Activated T-cell treated with anti-CD3 and anti-CD28 coated beads for 48 hours (primary cell): Measurements from ENCODE around the gene C16orf82.
"Not testable (repeated sequence)": the region's sequence is repeated elsewhere in the genome, so short reads cannot be mapped to it uniquely, and the experiment has no call there.

Source experiments
- DNase-seq: peaks from one replicate; pipeline ENCODE4 v3.0.0-alpha.2; 2020; ENCODE audit warnings: low read depth

C16orf82 gene

DNA sequence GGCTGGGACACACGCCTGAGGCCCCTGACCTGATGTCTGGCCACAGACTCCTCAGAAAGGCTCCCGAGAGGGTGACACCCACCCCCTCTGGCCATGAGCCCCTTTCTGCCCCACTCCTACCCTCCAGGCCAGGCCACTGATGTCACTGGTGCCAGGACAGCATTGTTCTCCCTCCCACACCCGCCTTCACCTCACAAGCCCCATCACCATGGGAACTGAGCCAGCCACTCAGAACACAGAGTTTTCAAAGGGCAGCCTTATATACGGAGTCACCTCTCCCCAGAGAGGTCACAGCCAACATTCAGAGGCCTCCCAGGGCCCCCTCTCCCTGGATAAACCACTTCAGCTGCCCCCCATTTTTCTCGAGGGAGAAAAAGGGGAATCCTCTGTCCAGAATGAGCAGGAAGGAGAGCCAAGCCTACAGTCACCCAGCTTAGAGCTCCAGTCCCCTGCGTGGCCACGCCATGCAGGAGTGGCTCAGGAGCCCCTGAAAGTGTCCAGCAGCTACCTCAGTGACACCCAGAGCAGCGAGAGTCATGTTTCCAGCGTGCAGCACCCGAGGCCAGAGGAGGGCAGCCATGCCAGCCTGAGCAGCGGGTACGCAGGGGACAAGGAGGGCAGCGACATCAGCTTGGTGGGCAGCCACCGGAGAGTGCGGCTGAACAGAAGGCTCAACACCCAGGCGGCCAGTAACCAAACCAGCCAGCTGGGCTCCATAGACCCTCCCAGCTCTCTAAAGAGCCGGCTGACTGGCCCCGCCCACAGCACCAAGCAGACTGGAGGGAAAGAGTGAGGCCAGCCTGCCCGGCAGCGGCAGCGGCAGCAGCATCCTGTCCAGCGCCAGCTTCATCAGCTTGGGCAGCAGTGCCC is at the start of gene C16orf82:
Gene C16orf82 (plus strand): TSS at position 260 of the 870 bp plus-strand sequence.
- DNase-seq, result no peak

DNA sequence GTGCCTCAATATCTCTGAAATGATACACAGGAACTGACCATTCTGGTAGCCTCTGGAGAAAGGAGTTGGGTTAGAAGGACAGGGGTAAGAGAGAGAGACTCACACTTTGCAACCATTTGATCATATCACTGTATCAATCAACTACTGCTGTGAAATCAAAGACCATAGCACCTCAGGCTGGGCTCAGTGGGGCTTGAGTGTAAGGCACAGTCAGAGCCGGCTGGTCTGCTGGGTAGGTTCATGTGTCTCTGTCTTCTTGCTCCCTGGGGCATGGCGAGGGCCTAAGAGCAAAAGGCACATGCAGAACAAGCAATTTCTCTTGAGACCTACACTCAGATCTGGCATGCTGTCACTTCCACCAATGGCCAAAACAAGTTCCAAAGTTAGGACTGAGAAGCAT is 46.7 kb upstream of the C16orf82 start:
- no peak for DNase-seq

DNA sequence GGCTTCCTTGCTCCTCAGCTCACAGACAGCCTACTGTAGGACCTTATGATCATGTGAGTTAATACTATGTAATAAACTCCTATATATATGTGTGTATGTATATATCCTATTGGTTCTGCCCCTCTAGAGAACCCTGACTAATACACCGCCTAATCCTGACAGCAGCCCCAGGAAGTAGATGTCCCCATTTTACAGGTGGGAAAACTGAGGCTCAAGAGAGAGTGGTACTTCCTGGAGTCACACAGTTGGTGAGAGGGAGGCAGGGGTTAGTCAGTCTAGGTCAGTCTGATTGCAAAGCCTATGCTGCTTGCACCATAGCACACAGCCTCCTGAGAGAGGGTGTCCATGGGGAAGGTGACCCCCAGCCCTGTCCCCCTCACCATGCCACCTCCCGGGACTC is 42.7 kb upstream of the C16orf82 start:
- DNase-seq, result no peak

DNA sequence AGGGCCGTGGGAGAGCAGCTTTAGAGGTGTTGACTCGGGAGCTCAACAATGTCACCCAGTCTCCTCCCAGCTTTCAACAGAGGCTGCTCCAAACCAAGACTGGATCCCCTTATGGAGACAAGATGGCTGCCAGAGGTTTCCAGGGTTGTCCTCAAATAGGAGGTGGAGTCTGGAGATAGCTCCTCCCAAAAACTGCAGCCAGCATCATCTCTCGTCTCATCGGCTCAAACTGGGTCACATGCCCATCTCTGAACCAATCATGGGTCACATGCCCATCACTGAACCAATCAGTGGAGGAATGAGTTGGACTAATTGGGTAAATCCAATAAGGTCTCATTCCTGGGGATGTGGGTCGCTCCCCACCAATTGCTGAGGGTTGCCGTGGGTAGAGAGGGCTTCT is 41.1 kb upstream of the C16orf82 start:
- no peak for DNase-seq

DNA sequence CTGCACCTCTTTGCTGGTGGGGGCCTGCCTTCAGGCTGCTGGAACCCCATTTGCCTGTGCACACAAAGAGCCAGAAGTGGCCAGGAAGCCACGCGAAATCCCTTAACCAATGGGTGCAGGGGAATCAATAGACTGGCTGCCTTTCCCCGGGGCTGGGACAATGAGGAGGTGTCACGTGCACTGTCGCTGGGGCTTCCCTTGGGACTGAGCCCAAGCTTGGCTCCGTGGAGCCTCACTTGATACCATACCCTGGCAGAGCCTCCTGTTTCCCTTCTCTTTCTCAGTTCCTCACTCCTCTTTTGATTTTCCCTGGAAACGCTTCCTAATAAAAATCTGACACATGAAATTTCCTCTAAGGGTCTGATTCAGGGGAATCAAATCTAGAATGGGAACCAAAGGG is 38.8 kb upstream of the C16orf82 start:
- no peak for DNase-seq

DNA sequence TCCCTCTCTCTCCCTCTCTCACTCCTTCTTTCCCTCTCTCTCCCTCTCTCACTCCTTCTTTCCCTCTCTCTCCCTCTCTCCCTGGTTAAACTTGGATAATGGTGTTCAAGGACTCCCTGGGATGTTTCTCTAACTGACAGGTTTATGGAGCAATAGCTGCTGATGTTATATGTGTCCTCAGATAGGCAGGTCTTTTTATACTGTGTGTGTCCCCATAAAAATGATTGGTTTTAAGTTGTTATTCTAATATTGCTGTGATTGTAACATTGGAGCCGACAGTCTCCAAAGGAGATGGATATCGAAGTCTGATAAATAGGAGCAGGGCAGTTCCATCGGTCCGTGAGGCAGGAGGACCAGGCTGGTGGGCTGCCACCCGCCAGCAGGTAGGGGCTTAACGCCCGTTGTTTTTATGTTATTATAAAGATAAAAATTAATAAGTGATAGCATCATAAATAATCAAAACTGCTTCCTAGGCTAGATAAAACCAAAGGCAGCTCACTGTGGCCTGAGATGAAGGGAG is 38.1 kb upstream of the C16orf82 start:
- no peak for DNase-seq

DNA sequence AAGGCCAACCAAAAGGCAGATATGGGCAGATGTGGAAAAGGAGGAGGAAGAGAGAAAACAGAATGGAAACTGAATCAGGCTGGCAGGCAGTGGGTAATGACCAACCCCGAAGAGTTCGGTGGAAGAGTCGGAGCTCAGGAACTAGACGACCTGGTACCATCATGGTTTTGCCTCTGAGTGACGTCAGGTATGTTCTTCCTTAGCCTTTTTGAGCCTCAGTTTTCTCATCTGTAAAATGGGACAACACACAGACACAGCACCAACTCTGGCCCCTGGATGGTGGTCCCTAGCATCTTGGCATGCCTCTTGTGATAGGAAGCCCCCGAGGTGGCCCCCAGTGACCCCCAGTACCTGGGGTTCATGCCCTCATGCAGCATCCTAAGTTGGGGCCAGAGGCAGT is 37.2 kb upstream of the C16orf82 start:
- no peak for DNase-seq

DNA sequence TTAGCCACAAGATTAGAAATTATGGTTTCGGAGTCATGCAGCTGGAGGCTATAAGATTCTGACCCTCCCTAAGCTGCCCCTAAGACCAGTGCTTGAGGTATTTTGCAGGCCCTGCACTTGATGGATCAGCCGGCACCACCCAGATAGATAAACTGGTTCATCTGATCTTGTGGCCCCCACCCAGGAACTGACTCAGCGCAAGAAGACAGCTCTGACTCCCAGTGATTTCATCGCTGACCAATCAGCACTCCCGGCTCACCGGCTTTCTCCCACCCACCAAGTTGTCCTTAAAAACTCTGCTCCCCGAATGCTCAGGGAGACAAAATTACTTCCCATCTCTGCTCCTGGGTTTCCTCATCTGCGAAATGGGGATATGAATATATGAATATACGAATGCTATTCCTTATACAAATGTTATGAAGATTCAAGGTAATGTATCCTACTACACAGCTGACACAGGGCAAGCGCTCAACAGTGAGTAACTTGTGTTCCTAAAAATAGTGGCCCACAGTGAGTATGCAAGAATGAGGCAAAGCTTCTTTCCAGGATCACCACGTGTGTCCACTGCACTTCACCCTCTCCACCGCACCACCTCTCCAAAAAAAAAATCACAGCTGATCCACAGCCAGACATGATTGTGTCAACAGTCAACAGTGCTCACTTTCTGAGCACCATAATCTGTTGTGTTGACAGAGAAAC is 33.3 kb upstream of the C16orf82 start:
- no peak for DNase-seq

DNA sequence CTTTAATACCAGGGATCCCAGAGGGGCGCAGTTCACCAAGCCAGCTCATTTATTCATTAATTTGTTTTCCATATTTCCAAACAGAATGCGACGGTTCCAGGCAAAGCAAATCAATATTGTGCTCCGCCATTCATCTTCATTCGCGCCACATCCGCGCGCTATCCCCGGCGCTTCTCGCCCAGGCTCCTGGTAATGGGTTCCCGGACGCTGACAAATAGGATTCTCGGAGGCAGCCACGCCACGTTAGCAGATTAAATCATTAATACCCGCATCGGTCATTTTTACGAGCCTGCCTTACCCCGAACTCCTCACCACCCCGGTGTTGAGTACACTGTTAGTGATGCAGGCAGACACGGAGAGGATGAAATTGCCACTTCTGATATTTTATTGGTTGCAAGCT is 26.0 kb upstream of the C16orf82 start:
- no peak for DNase-seq

DNA sequence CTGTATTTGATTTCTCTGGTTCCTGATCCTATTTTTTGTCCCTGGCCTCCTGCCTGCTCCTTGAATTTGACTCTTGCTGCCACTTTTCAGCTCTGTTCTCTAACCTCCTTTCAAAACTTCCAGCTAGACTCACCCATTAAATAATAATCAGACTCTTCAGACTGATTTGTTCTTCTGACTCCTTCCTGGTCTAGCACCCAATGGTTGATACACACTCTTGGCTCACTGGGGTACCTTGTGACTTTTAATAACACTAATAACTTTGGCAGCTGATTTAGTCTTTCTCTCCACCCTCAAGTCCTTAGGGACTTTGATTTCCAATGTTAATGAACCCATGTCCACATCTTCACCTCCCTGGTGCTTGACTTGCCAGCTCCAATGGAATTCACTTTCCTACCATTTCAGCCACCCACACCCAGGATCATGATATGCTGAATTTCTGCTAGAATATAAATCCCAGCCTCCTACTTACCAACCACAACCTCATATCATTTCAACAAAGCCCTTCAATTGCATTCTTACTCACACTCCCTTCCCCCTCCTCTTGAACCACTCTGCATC is 19.7 kb upstream of the C16orf82 start:
- DNase-seq, result no peak

DNA sequence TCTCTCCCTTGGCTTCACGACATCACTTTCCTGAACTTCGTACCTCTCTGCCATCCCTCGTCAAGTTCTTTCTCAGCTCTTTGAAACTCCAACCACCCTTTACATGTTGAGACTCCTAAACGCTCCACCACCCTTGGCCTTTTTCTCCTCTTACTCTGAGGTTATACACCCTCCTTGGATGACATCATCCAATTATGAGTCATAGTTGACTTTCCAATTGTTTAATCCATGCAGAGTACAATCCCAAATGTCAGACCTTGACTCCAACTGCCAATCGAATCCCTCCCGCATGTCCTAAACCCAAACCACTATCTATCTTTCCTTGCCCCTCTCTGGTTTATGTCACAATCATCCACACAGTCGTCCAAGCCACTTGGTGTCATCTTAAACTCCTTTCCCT is 18.4 kb upstream of the C16orf82 start:
- no peak for DNase-seq

DNA sequence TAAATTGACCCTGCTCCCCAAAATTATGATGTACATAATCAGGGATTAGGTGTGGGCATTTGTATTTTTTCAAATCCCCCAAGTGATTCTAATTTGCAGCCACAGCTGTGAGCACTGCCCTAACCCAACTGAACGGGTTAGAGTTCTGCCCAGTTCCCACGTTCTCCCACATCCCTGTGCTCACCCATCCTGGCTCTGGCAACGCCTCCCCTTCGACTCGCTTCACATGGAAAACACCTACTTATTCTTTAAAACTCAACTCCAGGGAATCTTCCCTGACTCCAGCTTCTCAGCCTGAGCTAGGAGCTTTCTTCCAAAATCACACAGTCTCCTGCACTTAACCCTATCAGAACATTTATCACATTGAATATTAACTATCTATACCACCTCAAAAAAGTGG is 17.6 kb upstream of the C16orf82 start:
- no peak for DNase-seq

DNA sequence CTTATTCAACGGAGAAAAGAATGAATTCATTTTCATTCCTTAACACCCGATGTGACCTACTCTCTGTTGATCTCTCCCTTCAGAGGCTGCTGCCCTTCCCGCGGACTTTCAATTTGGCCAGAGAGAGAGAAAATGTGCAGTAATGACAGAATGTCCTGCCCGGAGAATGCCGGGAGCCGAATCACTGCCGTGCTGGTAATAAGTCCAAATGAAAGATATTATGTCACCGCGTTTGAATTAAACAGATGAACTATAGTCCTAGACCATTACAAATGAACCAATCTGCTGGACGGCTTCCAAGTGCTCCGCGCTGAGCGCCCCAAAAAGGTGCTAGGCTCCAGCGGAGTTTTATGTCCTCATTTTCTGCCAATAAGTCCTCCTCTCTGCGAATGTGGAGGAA is 14.7 kb upstream of the C16orf82 start:
- no peak for DNase-seq

DNA sequence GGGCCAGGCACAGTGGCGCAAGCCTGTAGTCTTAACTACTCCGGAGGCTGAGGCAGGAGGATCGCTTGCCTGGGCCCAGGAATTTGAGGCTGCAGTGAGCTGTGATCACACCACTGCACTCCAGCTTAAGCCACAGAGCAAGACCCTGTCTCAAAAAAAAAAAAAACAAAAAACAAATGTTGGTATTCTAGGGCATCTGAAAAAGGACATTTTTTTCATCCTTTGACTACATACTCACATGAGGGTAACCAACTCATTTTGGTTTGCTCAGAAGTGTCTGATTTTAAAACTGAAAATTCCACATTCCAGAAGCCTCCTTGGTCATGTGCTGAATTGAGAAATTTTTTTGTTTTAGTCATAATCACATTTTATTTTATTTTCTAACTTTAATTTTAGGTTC is 12.7 kb upstream of the C16orf82 start:
- DNase-seq, result no peak

DNA sequence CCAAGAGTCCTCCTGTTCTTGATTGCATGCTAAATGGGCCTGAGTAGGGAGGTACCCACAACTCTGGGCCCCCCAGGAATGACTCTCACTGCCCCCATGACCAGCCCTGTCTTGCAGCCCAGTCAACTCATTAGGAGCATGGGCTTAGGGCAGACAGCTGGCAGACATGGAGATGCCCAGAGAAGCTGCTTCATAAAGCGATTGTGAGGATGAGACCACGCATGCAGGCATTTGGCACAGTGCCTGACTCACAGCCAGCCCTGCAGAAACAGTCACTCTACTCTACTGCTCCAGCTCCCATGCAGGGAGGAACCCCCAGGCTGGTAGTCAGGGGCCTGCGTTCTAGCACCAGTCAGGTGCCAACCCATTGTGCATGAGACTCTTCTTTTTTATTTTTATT is 8.4 kb upstream of the C16orf82 start:
- DNase-seq, result no peak

DNA sequence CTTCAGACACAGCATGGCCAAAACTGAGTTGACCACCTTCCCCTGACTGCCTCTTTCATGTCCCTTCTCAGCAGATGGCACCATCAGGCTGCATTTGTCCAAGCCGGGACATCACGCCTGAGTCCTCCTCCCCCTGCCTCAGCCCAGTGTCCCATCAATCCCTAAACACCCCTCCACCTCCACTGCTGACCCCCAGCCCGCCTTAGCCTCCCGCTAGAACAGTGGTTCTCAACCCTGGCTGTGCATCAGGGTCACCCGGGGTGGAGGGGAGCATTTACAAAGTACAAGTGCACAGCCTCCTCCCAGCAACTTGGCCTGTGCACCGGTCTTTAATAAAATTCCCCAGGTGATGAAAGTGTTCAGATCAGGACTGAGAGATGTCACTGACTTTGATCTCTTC is 4.0 kb downstream of the C16orf82 start:
- no peak for DNase-seq

DNA sequence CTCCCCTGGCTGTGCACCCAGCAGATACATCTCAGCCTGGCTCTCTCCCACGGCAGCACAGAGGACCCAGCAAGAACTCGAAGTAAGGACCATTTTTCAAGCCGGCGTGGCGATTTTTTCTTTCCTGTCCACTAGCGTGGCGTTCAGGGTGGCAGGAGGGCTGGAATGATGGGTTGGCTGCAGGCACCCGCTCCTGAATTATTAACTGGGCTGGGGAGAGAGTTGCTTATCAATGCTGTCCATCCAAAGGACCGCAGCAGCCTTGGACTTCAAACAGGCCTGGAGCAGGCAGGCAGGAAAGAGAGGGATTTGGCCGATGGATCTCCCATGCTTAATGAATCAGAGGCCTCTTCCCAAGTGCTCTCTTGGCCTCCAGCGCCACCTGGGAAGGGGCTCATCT is 7.0 kb downstream of the C16orf82 start:
- DNase-seq, result no peak

DNA sequence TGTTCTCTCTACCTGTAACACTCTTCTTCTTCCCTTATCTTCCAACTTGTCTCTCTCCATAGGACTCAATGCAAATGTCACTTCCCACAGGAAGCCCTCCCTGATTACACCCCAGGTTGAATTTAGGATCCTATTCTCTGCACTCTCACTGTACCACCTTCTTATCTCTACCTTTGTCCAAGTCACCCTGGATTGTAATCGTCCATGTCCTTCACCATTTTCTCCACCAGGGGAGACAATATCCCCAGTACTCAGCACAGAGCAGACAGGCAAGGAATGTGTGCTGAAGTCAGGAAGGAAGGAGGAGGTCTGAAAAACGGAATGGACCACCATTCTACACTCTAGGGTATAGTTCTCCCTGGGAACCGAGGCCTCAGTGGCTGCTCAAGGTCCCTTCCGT is 14.2 kb downstream of the C16orf82 start:
- DNase-seq, result no peak

DNA sequence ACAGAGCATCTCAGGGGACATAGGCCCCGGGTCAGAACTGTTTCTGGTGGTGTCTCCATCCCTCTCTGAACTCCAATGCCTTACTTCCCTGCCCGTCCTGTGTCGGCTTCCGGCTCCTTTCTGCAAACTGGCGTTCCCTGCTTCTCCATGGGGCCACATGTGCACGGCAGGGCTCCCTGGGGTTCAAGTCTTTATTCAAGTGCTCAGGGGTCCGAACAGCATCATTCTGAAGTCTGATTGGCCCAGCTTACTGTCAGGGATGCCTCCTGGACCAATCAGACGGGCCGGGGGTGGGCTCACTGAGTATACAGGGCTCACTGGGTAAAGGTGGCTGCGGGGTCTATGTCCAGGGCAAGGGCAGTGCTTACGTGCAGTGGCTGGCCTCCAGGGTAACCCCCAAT is 17.1 kb downstream of the C16orf82 start:
- no peak for DNase-seq

DNA sequence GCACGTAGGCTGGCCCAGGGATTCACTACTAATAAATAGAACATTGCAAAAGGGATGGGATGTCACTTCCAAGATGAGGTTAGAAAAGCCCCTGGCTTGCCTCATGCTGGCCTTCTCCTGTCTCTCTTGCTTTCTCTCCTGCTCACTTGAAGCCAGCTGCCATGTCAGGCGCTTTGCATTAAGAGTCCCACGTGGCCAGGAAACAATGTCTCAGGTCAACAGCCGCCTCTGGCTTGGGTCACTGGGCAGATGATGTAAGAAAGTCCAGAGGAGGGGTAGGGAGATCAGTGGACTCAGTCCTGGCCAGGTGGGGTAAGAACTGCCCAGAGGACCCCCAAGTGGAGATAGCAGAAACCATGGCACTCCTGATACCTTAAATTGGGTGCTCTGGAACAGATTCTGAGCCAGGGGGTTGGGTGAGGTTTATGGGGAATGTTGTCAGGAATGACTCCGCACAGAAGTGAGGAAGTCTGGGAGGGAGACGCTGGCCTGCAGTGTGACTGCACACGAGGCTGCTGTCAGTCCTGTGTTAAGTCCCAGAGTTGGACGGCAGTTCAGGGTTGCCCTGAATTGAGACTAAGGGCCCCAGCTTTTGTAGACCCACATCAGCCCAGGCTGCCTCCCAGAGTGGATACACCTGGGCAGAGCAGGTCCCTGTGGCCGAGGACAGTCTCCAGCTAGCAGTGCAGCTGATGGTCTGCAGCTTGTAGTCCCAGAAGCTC is 17.7 kb downstream of the C16orf82 start:
- DNase-seq, result no peak

DNA sequence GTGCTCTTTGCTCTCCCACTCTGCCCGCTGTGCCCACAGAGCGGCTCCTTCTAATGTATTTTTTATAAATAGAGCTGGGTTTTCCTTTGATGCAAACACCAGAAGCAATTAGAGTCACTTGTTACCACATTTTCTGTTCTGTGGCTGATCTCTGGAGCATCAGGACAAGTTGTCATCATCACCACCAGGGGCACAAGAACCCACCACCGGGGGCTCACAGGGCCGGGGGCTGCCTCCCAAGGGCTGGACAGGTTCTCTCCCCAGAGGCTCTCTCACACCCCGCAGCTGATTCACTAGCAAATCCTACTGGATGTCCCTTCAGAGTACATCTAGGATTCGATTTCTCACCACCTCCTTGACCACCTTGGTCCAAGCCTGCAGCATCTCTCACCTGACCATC is 18.5 kb downstream of the C16orf82 start:
- DNase-seq, result no peak

DNA sequence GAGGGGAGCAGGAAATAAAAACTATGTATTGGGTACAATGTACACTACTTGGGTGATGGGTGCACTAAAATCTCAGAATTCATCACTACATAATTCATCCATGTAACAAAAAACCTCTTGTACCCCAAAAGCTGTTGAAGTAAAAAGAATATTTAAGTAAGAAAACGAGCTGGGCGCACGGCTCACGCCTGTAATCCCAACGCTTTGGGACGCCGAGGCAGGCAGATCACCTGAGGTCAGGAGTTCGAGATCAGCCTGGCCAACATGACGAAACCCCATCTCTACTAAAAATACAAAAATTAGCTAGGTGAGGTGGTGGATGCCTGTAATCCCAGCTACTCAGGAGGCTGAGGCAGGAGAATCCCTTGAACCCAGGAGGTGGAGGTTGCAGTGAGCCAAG is 19.3 kb downstream of the C16orf82 start:
- not testable (repeated sequence) for DNase-seq
